Smooth muscle cell (in vitro differentiated cells): ENCODE data around the gene DUOXA2. TPM values are rescaled to one million over a fixed set of nuclear protein-coding genes. Genes with fewer than 3 reads are reported as not detected.
"Not testable (repeated sequence)": the region's sequence is repeated elsewhere in the genome, so short reads cannot be mapped to it uniquely, and the experiment has no call there.

Experiments
- DNase-seq: peaks from one replicate; lab custom pipeline; 2025; ENCODE audit not compliant: unreplicated experiment; lab: John Stamatoyannopoulos, UW
- H2AFZ ChIP-seq: fragments of 200-600 bp; sonication (generic); 2 replicates; pipeline ENCODE4 v1.6.0; 2016; ENCODE audit warnings: antibody characterized with exemption, low read depth, mild to moderate bottlenecking
- H3F3A ChIP-seq: fragments of 200-600 bp; sonication (generic); 2 replicates; pipeline ENCODE4 v1.6.0; 2017; ENCODE audit warnings: antibody characterized with exemption, low read depth
- H3K27ac ChIP-seq: fragments of 200-600 bp; sonication (generic); 2 replicates; pipeline ENCODE4 v1.5.1; 2016; ENCODE audit warnings: low read depth, mild to moderate bottlenecking
- H3K27me3 ChIP-seq: fragments of 200-600 bp; sonication (generic); 2 replicates; pipeline ENCODE4 v1.6.1; 2016; ENCODE audit warnings: low read depth, mild to moderate bottlenecking
- H3K36me3 ChIP-seq: fragments of 200-600 bp; sonication (generic); 2 replicates; pipeline ENCODE4 v1.5.1; 2016; ENCODE audit warnings: low read depth
- H3K4me1 ChIP-seq: fragments of 200-600 bp; sonication (generic); 2 replicates; pipeline ENCODE4 v1.5.1; 2016; ENCODE audit warnings: low read depth
- H3K4me2 ChIP-seq: fragments of 200-600 bp; sonication (generic); 2 replicates; pipeline ENCODE4 v1.6.0; 2016; ENCODE audit warnings: mild to moderate bottlenecking
- H3K4me3 ChIP-seq: fragments of 200-600 bp; sonication (generic); 2 replicates; pipeline ENCODE4 v1.5.1; 2016; ENCODE audit warnings: mild to moderate bottlenecking
- H3K79me2 ChIP-seq: fragments of 200-600 bp; sonication (generic); 2 replicates; pipeline ENCODE4 v1.6.0; 2016; ENCODE audit warnings: low read depth, mild to moderate bottlenecking
- H3K9ac ChIP-seq: fragments of 200-600 bp; sonication (generic); 2 replicates; pipeline ENCODE4 v1.6.0; 2016; ENCODE audit warnings: low read depth
- H3K9me3 ChIP-seq: fragments of 200-600 bp; sonication (generic); replicated peaks from 2 replicates; pipeline ENCODE4 v1.5.1; 2016; ENCODE audit warnings: low read depth
- H4K20me1 ChIP-seq: fragments of 200-600 bp; sonication (generic); 2 replicates; pipeline ENCODE4 v1.6.0; 2016; ENCODE audit warnings: low read depth
- CTCF ChIP-seq: fragments of 200-600 bp; sonication (generic); IDR thresholded peaks from 2 replicates; pipeline ENCODE4 v1.5.1; 2017; ENCODE audit warnings: borderline replicate concordance, mild to moderate bottlenecking, antibody characterized with exemption; ENCODE audit not compliant: insufficient read depth, poor library complexity, severe bottlenecking
- WGBS: methylation state at CpG from one replicate; pipeline ENCODE4 v1.1.7; 2016; ENCODE audit warnings: low lambda C conversion rate; 5-methylcytosine and 5-hydroxymethylcytosine counted together
- polyA plus RNA-seq: library from polyadenylated mRNA; unstranded; fragments of >200 nt; fragmentation: Nextera tagmentation; extraction: Ambion mirVana; gene quantifications from 2 replicates; pipeline ENCODE4 v1.2.1, GENCODE V29; 2016
- total RNA-seq: library from RNA; depleted of rRNA; stranded (reverse); fragments of >200 nt; gene quantifications from 2 replicates; pipeline ENCODE4 v1.2.3, GENCODE V29; 2014

Gene DUOXA2
- total RNA-seq, result not detected in 2 replicates
- polyA plus RNA-seq, result 0.24 TPM in 1 of 2 replicates, not detected in the other

GRCh38 chr15:45114076-45114750 is at the start of gene DUOXA2, which contains the start of gene DUOX2:
Gene DUOXA2 (plus strand): TSS chr15:45114326. CDS start chr15:45114606, 280 bp downstream.
Gene DUOX2 (minus strand): TSS chr15:45114172. CDS start chr15:45113411, 761 bp downstream.
- H4K20me1 ChIP-seq, result no peaks in the 10 kb centered on the region
- H3K36me3 ChIP-seq, result no peaks in the 10 kb centered on the region
- H3K4me3 ChIP-seq, result peak within 1 kb of the TSS; percentile 36
- no peak within 1 kb of the TSS for H2AFZ ChIP-seq
- DNase-seq, result no peak
- H3F3A ChIP-seq, result no peaks in the 10 kb centered on the region
- 16% methylated on average over 42 of the region's 42 CpGs for WGBS
- H3K27ac ChIP-seq, result no peak within 1 kb of the TSS
- H3K9ac ChIP-seq, result no peak within 1 kb of the TSS
- H3K9me3 ChIP-seq, result no peaks in the 10 kb centered on the region
- peak within 1 kb of the TSS; percentile 81 for H3K4me2 ChIP-seq
- H3K4me1 ChIP-seq, result peaks cover 8% of the 10 kb centered on the region
- peaks cover 82% of the 10 kb centered on the region for H3K27me3 ChIP-seq
- H3K79me2 ChIP-seq, result no peaks in the 10 kb centered on the region
- no peak for TF ChIP-seq CTCF

DNA sequence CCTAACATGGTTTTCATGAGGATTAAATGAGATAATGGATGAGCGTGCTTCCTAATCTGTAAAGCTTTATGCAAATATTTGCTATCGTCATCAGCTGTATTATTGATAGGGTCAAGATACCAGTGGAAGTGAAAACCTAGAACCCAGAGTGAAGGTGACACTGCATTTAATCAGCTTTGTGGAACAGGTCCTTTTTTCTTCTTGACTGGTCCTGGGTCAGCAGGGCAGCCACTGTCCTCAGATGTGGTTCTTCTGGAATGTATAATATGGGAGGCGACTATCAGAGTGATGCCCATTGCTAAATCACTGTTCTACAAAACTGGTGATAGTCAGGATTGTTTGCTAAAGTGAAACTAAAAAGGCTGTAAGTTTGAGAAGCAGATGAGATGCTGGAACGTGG is 49.7 kb upstream of the DUOXA2 start:
- Histone ChIP-seq H2AFZ (no peak overlapping the region), H3K9ac (no peak overlapping the region), H3K9me3 (no peaks in the 10 kb centered on the region), H4K20me1 (no peaks in the 10 kb centered on the region), H3K4me2 (no peak overlapping the region), H3K27ac (no peak overlapping the region), H3K27me3 (no peaks in the 10 kb centered on the region), H3K4me1 (no peaks in the 10 kb centered on the region), H3F3A (no peaks in the 10 kb centered on the region), H3K79me2 (no peaks in the 10 kb centered on the region), H3K36me3 (no peaks in the 10 kb centered on the region), H3K4me3 (no peak overlapping the region)
- no peak for TF ChIP-seq CTCF
- DNase-seq, result no peak
- 81% methylated on average over 4 of the region's 4 CpGs for WGBS

- not testable (repeated sequence) for H3F3A ChIP-seq, H3K4me3 ChIP-seq, H4K20me1 ChIP-seq, H3K9ac ChIP-seq, H3K27me3 ChIP-seq, H3K4me1 ChIP-seq, DNase-seq, H3K9me3 ChIP-seq, H3K36me3 ChIP-seq, H3K79me2 ChIP-seq, H2AFZ ChIP-seq
- Histone ChIP-seq H3K27ac (peak overlapping the region; percentile 50), H3K4me2 (peak overlapping the region; percentile 51)
- WGBS, result 44% methylated on average over 6 of the region's 6 CpGs
These were observed 44.2 kb upstream of the DUOXA2 start for GRCh38 chr15:45069942-45070360.

DNA sequence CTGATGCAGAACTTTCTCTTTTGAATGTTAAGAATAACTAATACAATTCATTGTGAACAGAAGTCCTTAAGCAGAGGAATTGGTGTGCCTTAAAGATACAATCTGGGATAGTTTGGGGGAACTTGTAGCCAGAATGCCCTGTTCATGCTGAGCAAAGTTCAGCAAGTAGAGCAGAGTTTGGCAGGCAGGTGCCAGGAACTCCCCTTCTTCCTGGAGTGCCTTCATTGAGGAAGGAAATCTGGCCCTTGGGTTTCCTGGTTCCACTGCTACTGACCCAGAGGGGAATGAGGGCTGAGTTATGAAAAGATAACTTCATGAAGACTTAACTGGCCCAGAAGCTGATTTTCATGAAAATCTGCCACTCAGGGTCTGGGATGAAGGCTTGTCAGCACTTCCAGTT is 40.5 kb upstream of the DUOXA2 start:
- not testable (repeated sequence) for H3K4me3 ChIP-seq, H3K27me3 ChIP-seq, H3F3A ChIP-seq, H3K9me3 ChIP-seq, H2AFZ ChIP-seq, H3K27ac ChIP-seq, H3K79me2 ChIP-seq, H3K4me1 ChIP-seq, H4K20me1 ChIP-seq, DNase-seq, H3K4me2 ChIP-seq, H3K36me3 ChIP-seq, H3K9ac ChIP-seq

DNA sequence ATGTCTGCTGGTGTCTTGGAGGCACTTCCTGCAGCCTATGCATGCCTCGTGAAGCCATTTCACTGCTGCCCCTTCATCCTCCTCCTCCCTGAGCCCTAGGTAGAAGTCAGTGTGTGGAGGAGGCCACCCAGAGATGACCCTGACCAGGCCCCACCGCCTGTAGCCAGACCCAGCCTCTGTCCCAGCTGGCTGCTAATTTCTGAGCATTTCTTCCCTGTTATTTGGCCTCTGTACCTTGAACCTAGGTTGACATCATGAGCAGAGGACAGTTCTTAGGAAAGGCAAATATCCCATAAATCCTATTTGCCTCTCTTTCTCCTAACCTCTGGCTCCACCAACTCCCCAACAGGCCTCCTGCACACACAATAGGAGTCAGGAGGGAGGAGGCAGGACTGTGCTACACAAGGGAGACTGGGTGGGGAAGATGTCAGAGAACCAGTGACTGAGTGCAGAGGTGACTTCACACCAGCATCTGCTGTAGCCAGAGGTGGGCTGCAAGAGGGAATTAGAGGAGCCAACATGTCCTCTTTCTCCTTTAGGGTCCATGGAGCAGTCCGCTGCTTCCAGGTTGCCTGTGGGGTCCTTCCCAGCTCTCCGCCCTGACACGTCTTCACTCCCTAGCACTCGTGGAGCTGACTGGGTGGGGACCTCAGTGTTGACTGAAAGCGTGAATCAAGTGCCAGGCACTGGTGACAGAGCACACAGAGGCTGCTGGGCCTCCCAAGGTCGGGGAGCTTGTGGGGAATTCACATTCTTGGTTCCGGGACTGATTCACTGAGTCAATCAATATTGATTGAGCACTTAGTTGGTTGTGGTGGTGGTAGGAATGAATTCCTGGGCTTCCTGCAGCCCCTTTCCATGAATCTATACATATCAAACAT is 38.4 kb upstream of the DUOXA2 start:
- not testable (repeated sequence) for H4K20me1 ChIP-seq, H3K79me2 ChIP-seq, H3K4me3 ChIP-seq, H2AFZ ChIP-seq, DNase-seq, H3K9me3 ChIP-seq, H3F3A ChIP-seq, H3K4me1 ChIP-seq, H3K27me3 ChIP-seq, H3K27ac ChIP-seq, H3K36me3 ChIP-seq, H3K9ac ChIP-seq, H3K4me2 ChIP-seq
- 100% methylated on average over 1 of the region's 9 CpGs for WGBS

DNA sequence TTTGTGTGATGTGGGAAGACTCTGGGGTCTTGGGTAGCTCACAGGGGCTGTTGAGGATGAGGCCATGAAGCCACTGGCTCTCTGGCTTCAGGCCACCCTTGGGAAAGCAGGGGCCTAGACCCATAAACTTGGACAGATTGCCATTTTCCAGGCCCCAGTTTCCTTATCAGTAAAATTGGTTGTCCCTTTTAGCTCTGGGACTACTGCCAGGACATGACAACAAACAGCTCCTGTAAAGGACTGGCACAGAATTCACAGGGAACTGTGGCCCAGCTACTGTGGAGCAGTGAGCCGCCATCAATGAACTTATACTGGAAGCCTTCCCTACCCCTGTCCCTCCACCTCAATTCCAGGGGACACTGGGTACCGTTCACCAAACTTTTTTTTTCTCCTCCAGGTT is 36.7 kb upstream of the DUOXA2 start:
- 82% methylated on average over 2 of the region's 2 CpGs for WGBS
- H3K27ac ChIP-seq, H3K9me3 ChIP-seq, H3K4me3 ChIP-seq, H3K4me2 ChIP-seq, DNase-seq, H3K36me3 ChIP-seq, H3K4me1 ChIP-seq, H2AFZ ChIP-seq, H3K9ac ChIP-seq, H4K20me1 ChIP-seq, H3K27me3 ChIP-seq, H3F3A ChIP-seq, H3K79me2 ChIP-seq: not testable (repeated sequence)

DNA sequence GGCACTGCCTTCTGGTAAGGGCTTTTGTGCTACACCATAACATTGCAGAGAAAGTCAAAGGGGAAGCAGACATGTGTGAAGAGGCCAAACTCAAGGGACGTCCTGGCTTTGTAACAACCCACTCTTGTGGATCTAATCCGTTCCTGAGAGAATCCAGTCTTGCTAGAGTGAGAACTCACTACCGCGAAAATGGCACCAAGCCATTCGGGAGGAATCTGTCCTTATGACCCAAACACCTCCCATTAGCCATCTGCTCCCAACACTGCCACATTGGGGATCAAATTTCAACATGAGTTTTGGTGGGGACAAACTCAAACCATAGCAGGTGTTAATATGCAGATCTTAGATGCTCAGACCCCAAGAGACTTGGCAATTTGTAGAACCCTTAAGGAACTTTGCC is 34.9 kb upstream of the DUOXA2 start:
- peak overlapping the region; percentile 19 for H3K27ac ChIP-seq
- H3K4me1 ChIP-seq, H3K9me3 ChIP-seq, DNase-seq, H3K9ac ChIP-seq, H3K4me3 ChIP-seq, H3F3A ChIP-seq, H4K20me1 ChIP-seq, H3K27me3 ChIP-seq, H3K4me2 ChIP-seq, H3K79me2 ChIP-seq, H2AFZ ChIP-seq, H3K36me3 ChIP-seq: not testable (repeated sequence)
- WGBS, result 80% methylated on average over 5 of the region's 5 CpGs
